ENCODE measurements around the gene MCOLN3. TPM values are rescaled to one million over a fixed set of nuclear protein-coding genes. Genes with fewer than 3 reads are reported as not detected.

The MCOLN3 gene
- total and polyA plus RNA-seq, 10 donors: 0.68 to 8.7 (median 2.0) TPM

GRCh38 chr1:85065550-85065949 lies 17.2 kb upstream of the MCOLN3 start:
- Histone ChIP-seq H3K4me3 (no peak overlapping the region), H3K9me3 (no peaks in the 10 kb centered on the region), H3K4me1 (peaks cover 0 to 14% (median 8%) of the 10 kb centered on the region in 6 donors), H3K36me3 (no peaks in the 10 kb centered on the region), H3K27ac (no peak overlapping the region), H3K27me3 (replicated peaks in 1 of 7) (peaks cover 0 to 11% (median 0%) of the 10 kb centered on the region in 7 donors)
- no peak for DNase-seq
- intact Hi-C loops (cut with DNase I; ENCODE audit: low total_unique reads): no loop called here
- no peak for TF ChIP-seq CTCF (IDR thresholded peaks at IDR 0.05 in 8 of 11, conservative IDR thresholded peaks at IDR 0.05 in 3 of 11)
- no peak for TF ChIP-seq POLR2AphosphoS5 (IDR thresholded peaks at IDR 0.05)
- no peak for TF ChIP-seq POLR2A (IDR thresholded peaks at IDR 0.05)
- 83 to 98% (median 91%) methylated on average over 1 of the region's 1 CpG for WGBS, 5 donors

- 44 to 51% (median 50%) methylated on average over 7 of the region's 7 CpGs for WGBS, 5 donors
- H3K36me3 ChIP-seq: no peaks in the 10 kb centered on the region
- H3K27ac ChIP-seq: no peak overlapping the region
- H3K4me3 ChIP-seq: peak overlapping the region in 5 of 8 donors; percentile 29 to 70 (median 37)
- no peaks in the 10 kb centered on the region for H3K9me3 ChIP-seq
- intact Hi-C loops (cut with DNase I; ENCODE audit: low total_unique reads): no loop called here
- no peak for DNase-seq
- peaks cover 0 to 11% (median 0%) of the 10 kb centered on the region in 7 donors for H3K27me3 ChIP-seq (replicated peaks in 1 of 7)
- no peak for TF ChIP-seq POLR2AphosphoS5 (IDR thresholded peaks at IDR 0.05)
- TF ChIP-seq CTCF (IDR thresholded peaks at IDR 0.05 in 8 of 11, conservative IDR thresholded peaks at IDR 0.05 in 3 of 11): no peak
- TF ChIP-seq POLR2A (IDR thresholded peaks at IDR 0.05): no peak
- H3K4me1 ChIP-seq: peaks cover 0 to 14% (median 8%) of the 10 kb centered on the region in 6 donors
Observed at GRCh38 chr1:85062425-85063026, 14.2 kb upstream of the MCOLN3 start.

GRCh38 chr1:85061711-85062424 lies 13.6 kb upstream of the MCOLN3 start:
- Histone ChIP-seq H3K4me3 (peak overlapping the region; percentile 22 to 70 (median 36)), H3K27me3 (replicated peaks in 1 of 7) (peaks cover 0 to 11% (median 0%) of the 10 kb centered on the region in 7 donors), H3K36me3 (no peaks in the 10 kb centered on the region), H3K9me3 (no peaks in the 10 kb centered on the region), H3K4me1 (peaks cover 0 to 14% (median 8%) of the 10 kb centered on the region in 6 donors), H3K27ac (peak overlapping the region in 4 of 8 donors; percentile 41 to 57 (median 47))
- DNase-seq: peak; percentile 80
- intact Hi-C loops (cut with DNase I; ENCODE audit: low total_unique reads): no loop called here
- TF ChIP-seq POLR2AphosphoS5 (IDR thresholded peaks at IDR 0.05) (peak in 1 of 3 donors; percentile 15), CTCF (IDR thresholded peaks at IDR 0.05 in 8 of 11, conservative IDR thresholded peaks at IDR 0.05 in 3 of 11) (no peak)
- 8 to 12% (median 10%) methylated on average over 24 to 25 of the region's 25 CpGs for WGBS, 5 donors

GRCh38 chr1:85060038-85060437 lies 11.7 kb upstream of the MCOLN3 start:
- no peak for DNase-seq
- no peak for TF ChIP-seq CTCF (IDR thresholded peaks at IDR 0.05 in 8 of 11, conservative IDR thresholded peaks at IDR 0.05 in 3 of 11)
- TF ChIP-seq POLR2AphosphoS5 (IDR thresholded peaks at IDR 0.05): no peak
- no peak for TF ChIP-seq POLR2A (IDR thresholded peaks at IDR 0.05)
- 73 to 86% (median 79%) methylated on average over 2 of the region's 2 CpGs for WGBS, 5 donors

More at GRCh38 chr1:85060038-85060437, 11.7 kb upstream of the MCOLN3 start:
- intact Hi-C loops (cut with DNase I; ENCODE audit: low total_unique reads): no loop called here
- Histone ChIP-seq H3K36me3 (no peaks in the 10 kb centered on the region), H3K27me3 (replicated peaks in 1 of 7) (peaks cover 0 to 11% (median 0%) of the 10 kb centered on the region in 7 donors), H3K27ac (no peak overlapping the region), H3K9me3 (no peaks in the 10 kb centered on the region), H3K4me1 (peaks cover 0 to 14% (median 8%) of the 10 kb centered on the region in 6 donors), H3K4me3 (no peak overlapping the region)

Data from spleen (tissue), 11 donors.